Right lung (tissue), 5 donors: ENCODE results near the gene NLRC4. TPM values are rescaled to one million over a fixed set of nuclear protein-coding genes. Genes with fewer than 3 reads are reported as not detected.
"Not testable (repeated sequence)": the region's sequence is repeated elsewhere in the genome, so short reads cannot be mapped to it uniquely, and the experiment has no call there.

Experiments used
- DNase-seq, 2 donors: peaks; one replicate each; pipeline ENCODE4 v3.0.0-alpha.2; 2013
- polyA plus RNA-seq, 5 donors: library from polyadenylated mRNA; unstranded; fragments of 120-200 nt; gene quantifications; one replicate each; pipeline versions ENCODE4 v1.2.1 to v1.2.3, GENCODE V29; 2013; ENCODE audit warnings: inconsistent platforms in 1 of 5, low replicate concordance in 1 of 5; ENCODE audit not compliant: insufficient read length in 5 of 5, insufficient read depth in 1 of 5

NLRC4 gene
- polyA plus RNA-seq, 5 donors, result 1.1 to 1.6 (median 1.2) TPM

DNA sequence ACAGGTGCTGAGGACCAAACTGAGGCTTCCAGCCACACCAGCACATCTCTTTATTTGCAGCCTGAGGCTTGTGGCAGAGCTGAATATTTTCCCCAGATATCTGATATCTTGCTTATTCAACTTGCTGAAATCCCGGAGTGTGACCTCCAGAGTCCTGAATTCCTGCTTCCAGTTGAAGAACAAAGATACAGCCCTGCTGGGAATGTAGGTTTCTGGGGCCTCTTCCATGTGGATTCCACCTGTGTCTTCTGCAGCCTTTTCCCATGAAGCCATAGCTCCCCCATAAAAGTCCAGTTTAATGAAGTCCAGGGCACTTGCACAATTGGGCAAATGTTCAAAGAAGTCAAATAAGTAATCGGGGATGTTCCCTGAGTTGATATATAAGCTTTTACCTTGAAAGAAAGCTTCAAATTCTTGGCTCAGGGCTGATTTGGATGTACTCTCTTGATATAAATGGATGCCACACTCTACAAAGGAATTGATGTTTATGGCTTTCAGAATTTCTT, 14.9 kb downstream of the NLRC4 start:
- no peak for DNase-seq

- DNase-seq, result no peak
These were observed 16.4 kb downstream of the NLRC4 start for GRCh38 chr2:32248299-32248698.

DNA sequence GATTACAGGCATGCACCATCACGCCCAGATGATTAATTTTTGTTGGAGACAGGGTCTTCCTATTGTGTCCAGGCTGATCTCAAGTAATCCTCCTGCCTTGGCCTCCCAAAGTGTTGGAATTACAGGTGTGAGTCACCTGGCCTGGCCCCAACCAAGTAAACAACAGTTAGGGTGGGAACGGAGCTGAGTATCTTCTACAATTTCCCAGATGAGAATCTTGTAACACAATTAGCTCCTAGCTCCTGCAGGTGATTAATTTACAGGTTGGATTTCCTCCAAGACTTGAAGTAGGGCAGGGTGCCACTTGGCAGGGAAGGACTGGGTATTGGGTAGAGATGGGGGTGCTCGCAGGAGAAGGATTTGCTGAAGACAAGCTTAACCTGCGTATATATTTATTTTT, 17.8 kb downstream of the NLRC4 start:
- DNase-seq, result no peak

DNA sequence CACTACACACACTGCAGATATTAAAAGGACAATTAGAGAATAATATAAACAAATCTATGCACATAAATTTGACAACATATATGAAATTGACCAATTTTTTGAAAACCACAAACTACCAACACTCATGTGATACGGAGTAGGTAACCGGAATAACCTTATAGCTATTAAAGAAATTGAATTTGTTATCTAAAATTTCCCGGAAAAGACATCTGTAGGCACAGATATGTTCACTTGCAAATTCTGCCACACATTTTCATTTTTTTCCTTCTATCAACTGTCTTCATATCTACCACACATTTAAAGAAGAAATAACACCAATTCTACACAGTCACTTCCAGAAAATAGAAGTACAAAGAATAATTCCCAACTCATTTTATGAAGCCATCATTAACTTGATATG, 22.4 kb downstream of the NLRC4 start:
- DNase-seq, result no peak

- DNase-seq, result no peak
These were observed 26.7 kb downstream of the NLRC4 start for GRCh38 chr2:32237996-32238395.

- no peak for DNase-seq
These were observed 27.2 kb downstream of the NLRC4 start for GRCh38 chr2:32237488-32237887.

- no peak for DNase-seq
These were observed 29.4 kb downstream of the NLRC4 start for GRCh38 chr2:32235315-32235714.

DNA sequence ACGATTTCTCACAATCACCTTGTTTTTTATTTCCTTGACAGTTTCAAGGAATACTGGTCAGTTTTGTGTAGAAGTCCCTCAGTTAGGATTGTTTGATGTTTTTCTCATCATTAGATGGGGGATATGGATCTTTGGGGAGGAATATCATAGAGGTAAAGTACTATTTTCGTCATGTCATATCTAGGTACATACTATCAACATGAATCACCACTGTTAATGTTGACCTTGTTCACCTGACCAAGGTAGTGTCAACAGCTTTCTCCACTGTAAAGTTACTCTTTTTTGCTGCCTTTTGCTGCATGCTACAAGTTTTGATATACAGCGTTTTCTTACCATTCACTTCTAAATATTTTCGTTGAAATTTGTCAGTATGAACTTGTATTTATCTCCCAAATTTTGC, 32.7 kb downstream of the NLRC4 start:
- no peak for DNase-seq

- DNase-seq, result no peak
These were observed 35.1 kb downstream of the NLRC4 start for GRCh38 chr2:32229635-32230034.

DNA sequence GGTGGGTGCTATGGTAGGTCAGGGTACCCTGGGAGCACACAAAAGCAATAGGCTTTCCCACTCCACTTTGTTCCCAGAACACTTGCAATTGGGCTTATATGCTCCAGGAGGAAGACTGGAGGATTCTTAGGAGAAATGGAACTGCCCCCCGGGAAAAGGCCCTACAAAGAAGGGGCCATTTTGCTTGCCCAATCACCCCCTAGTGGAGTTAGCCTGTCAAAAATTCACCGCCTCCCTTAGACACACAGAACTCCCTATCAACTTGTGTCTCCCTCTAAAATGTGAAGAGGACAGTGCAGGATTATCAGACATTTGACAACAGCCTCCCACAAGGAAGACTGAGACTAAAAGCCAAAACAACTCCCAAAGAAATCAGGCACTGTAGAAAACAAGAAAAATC, 36.5 kb downstream of the NLRC4 start:
- DNase-seq, result no peak

DNA sequence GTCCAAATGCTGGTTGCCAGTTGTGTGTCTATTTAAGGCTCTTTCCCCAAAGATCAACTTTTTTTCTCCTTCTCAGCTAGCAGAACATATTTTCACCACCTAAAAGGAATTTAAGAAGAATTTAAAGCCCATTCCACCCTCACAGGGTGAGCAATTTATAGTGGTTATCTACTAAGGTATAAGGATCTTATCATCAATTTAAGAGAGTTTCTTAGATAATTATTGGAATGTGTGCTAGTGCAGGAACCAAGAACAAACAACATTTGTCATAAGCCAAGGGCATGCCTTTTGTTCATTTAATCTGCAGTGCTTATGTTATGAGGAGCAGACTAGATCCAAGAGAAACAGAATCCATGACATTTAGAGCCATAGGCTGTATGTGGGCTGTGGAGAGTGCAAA, 37.2 kb downstream of the NLRC4 start:
- no peak for DNase-seq

DNA sequence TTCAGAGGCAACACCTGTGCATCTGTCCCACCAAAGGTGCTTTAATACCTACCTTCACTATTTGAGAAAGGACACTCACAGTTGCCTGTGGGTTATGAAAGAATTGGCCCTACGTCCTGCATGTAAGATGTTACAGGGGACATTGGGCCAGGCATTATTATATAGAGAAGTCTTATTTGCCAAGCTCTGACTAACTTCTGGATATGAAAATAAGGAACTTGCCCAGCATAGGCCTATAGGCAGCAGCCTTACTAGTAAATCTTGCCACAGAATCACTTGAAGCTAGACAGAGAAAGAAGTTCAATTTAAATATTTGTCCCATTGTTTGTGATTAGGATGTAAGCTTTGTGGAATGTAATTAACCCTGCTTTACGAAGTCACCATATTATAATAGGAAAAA, 41.7 kb downstream of the NLRC4 start:
- no peak for DNase-seq

DNA sequence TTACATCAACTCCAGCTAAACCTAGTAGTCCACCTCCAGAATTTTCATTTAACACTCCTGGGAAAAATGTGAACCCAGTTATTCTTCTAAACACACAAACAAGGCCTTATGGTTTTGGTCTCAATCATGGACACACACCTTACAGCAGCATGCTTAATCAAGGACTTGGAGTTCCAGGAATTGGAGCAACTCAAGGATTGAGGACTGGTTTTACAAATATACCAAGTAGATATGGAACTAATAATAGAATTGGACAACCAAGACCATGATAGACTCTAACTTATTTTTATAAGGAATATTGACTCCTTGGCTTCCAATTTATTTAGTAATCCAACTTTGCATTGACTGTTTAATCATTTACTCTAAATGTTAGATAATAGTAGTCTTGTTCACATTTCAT, 44.2 kb downstream of the NLRC4 start:
- no peak for DNase-seq

DNA sequence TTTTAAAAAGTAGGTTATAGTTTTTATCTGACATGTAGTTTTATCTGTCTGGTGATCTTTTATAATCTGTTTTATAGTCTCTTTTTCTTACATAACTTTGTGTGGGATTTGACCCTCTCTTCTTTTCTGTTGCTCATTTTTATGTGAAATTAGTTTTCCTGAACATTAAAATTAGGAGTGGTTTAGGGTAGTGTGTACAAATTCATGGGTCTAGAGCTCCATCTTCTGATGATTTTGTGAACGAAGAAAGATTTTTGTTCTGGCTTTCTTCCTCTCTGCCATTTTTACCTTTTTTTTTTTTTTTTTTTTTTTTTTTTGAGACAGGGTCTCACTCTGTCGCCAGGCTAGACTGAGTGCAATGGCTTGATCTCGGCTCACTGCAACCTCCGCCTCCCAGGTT, 52.4 kb downstream of the NLRC4 start:
- DNase-seq, result no peak

DNA sequence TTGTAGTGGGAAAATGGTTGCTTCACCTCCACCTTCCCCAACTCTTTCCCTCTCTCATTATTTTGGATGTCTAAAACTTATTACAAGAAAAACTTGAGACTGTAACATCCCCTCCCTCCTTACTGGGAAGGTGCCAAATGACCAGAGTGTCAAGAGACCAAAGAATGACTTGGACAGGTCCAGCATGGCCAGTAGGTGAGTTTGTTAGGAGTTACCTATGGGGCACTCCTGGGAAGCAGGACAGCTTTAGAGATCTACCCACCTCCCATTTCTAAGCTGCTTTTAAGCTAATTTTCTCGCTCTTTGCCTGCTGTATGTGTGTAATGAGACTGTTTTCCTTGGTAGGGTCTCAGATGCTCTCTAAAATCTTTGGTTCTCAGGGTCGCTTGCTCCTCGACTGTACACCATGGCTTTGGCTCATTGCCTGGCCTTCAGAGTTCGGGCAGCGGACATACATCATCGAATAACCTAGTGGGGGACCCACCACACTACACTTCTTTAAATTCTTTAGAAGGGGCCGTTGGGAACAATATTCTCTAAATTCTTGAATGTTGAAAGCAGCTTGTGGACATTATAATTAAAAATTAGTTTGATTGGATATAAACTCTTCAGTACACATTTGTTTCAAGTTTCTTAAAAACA, 53.8 kb downstream of the NLRC4 start:
- DNase-seq, result no peak

GRCh38 chr2:32203428-32203827, 61.3 kb downstream of the NLRC4 start:
- DNase-seq, result not testable (repeated sequence)

DNA sequence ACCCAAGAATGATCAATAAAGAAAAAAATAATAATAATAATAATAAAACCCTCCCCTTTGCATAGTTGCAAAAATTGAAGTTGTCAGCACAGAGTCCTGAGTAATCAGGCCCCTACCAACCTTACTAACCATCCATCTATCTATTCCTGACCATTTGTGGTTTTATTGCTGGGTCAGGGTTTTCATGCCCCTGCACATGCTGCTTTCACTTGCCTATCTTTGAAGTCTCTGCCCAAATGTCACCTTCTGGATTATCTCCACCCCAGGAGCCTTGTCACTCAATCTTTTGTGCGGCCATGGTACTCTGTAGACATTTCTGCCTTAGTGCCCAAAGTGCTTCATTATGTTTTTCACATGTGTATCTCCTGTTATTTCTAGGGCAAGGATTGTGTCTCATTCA, 63.9 kb downstream of the NLRC4 start:
- DNase-seq, result no peak

DNA sequence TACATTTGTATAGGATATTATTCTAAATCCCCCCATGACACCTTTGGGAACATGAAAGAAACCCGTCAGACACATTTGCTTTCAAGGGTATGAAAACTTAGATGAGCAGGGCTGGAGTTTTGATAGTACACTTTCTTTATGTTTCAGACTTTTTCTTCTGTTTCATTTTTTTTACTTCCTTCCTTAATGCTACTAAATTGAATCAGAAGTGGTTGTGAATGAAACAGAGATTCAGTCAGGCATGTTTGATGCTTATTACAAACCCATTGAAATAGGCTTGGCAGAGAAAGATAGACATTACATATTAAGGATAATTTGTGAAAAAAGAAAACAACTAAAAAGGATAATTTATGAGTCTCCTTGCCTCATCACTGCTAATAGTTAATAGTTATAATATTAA, 72.3 kb downstream of the NLRC4 start:
- no peak for DNase-seq

- DNase-seq, result no peak
These were observed 75.7 kb downstream of the NLRC4 start for GRCh38 chr2:32189011-32189410.

DNA sequence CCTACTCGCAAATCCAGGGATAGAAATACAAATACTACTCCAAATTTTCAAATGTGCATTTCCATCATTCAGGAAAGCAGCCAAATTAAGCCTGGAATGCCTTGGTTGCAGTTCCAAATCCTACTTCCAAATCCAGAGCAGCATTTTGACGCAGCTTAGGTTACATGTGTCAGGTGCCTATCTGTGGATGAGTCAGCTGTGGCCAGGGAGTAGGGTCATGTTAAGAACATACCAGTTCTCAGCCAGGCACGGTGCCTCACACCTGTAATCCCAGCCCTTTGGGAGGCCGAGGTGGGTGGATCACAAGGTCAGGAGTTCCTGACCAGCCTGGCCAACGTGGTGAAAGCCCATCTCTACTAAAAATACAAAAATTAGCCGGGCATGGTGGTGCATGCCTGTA, 82.0 kb downstream of the NLRC4 start:
- no peak for DNase-seq
